Mesodermal cell (in vitro differentiated cells): ENCODE results near the gene TIMM17B. TPM values are rescaled to one million over a fixed set of nuclear protein-coding genes. Genes with fewer than 3 reads are reported as not detected.

ENCODE experiments used
- H3K27ac ChIP-seq: 2 replicates; pipeline ENCODE4 v1.7.0; 2013; ENCODE audit warnings: mild to moderate bottlenecking, low read depth, low read length, moderate library complexity; ENCODE audit not compliant: severe bottlenecking
- H3K36me3 ChIP-seq: 2 replicates; pipeline ENCODE4 v1.7.1; 2013; ENCODE audit warnings: mild to moderate bottlenecking, low read length, moderate library complexity; ENCODE audit not compliant: control insufficient read depth, insufficient read depth
- H3K4me1 ChIP-seq: one replicate; pipeline ENCODE4 v1.7.1; 2013; ENCODE audit warnings: mild to moderate bottlenecking, low read length; ENCODE audit not compliant: insufficient read depth, control insufficient read depth, poor library complexity, severe bottlenecking
- H3K4me3 ChIP-seq: 2 replicates; pipeline ENCODE4 v1.7.0; 2013; ENCODE audit warnings: low read length, control low read depth, mild to moderate bottlenecking; ENCODE audit not compliant: insufficient read depth, poor library complexity, severe bottlenecking; ENCODE audit errors: extremely low read depth
- H3K9me3 ChIP-seq: 2 replicates; pipeline ENCODE4 v1.7.1; 2013; ENCODE audit warnings: mild to moderate bottlenecking, low read length, moderate library complexity; ENCODE audit not compliant: control insufficient read depth
- WGBS, 2 experiments: methylation state at CpG; one replicate each; pipeline ENCODE4 v1.1.5; 2013; ENCODE audit warnings: missing lambda C conversion rate in 2 of 2; ENCODE audit not compliant: insufficient coverage in 2 of 2; 5-methylcytosine and 5-hydroxymethylcytosine counted together
- polyA plus RNA-seq, 2 experiments: library from polyadenylated mRNA; stranded (reverse); fragments of 50-300 nt; gene quantifications; one replicate each; pipeline ENCODE4 v1.2.3, GENCODE V29; 2013

The TIMM17B gene
- 69.0 TPM for polyA plus RNA-seq (2013, experiment 1 of 2)
- 64.0 TPM for polyA plus RNA-seq (2013, experiment 2 of 2)

- peak within 1 kb of the TSS; percentile 92 for H3K27ac ChIP-seq
- H3K36me3 ChIP-seq = peaks cover 43% of the 10 kb centered on the region
- WGBS, 2 experiments = 0 to 1% methylated on average over 17 to 27 of the region's 49 CpGs
- no peaks in the 10 kb centered on the region for H3K4me1 ChIP-seq
- no peaks in the 10 kb centered on the region for H3K9me3 ChIP-seq
- peak within 1 kb of the TSS; percentile 58 for H3K4me3 ChIP-seq
Measured at GRCh38 chrX:48897625-48898306, at the start of gene TIMM17B, which contains the start of gene PQBP1. Gene TIMM17B (minus strand): TSS chrX:48897768. CDS start chrX:48897749, 19 bp downstream. Gene PQBP1 (plus strand): TSS chrX:48897930. CDS start chrX:48898510, 580 bp downstream.

GRCh38 chrX:48945517-48946348 lies 48.2 kb upstream of the TIMM17B start:
- H3K9me3 ChIP-seq = no peaks in the 10 kb centered on the region
- H3K4me3 ChIP-seq = no peak overlapping the region
- no peak overlapping the region for H3K27ac ChIP-seq
- WGBS, 2 experiments = 86% methylated on average over 1 of the region's 8 CpGs; no CpG with 5 or more reads in 1 of the 2 experiments
- peaks cover 28% of the 10 kb centered on the region for H3K36me3 ChIP-seq
- no peaks in the 10 kb centered on the region for H3K4me1 ChIP-seq

- 100% methylated on average over 1 of the region's 2 CpGs; no CpG with 5 or more reads in 1 of the 2 experiments for WGBS, 2 experiments
- Histone ChIP-seq H3K36me3 (peaks cover 38% of the 10 kb centered on the region), H3K4me1 (no peaks in the 10 kb centered on the region), H3K27ac (no peak overlapping the region), H3K4me3 (no peak overlapping the region), H3K9me3 (no peaks in the 10 kb centered on the region)
Measured at GRCh38 chrX:48942895-48943294, 45.3 kb upstream of the TIMM17B start.

GRCh38 chrX:48940404-48940955 lies 42.9 kb upstream of the TIMM17B start:
- peaks cover 43% of the 10 kb centered on the region for H3K36me3 ChIP-seq
- no peak overlapping the region for H3K4me3 ChIP-seq
- H3K9me3 ChIP-seq = no peaks in the 10 kb centered on the region
- 80 to 100% methylated on average over 1 of the region's 2 CpGs for WGBS, 2 experiments
- no peaks in the 10 kb centered on the region for H3K4me1 ChIP-seq
- no peak overlapping the region for H3K27ac ChIP-seq

- Histone ChIP-seq H3K9me3 (no peaks in the 10 kb centered on the region), H3K36me3 (peaks cover 51% of the 10 kb centered on the region), H3K4me3 (no peak overlapping the region), H3K27ac (no peak overlapping the region), H3K4me1 (no peaks in the 10 kb centered on the region)
- WGBS, 2 experiments = 100% methylated on average over 1 of the region's 3 CpGs; no CpG with 5 or more reads in 1 of the 2 experiments
Measured at GRCh38 chrX:48939524-48940228, 42.1 kb upstream of the TIMM17B start.

GRCh38 chrX:48938721-48939425 lies 41.3 kb upstream of the TIMM17B start:
- Histone ChIP-seq H3K9me3 (no peaks in the 10 kb centered on the region), H3K4me1 (no peaks in the 10 kb centered on the region), H3K4me3 (no peak overlapping the region), H3K36me3 (peaks cover 52% of the 10 kb centered on the region), H3K27ac (no peak overlapping the region)
- 75% methylated on average over 1 of the region's 1 CpG; no CpG with 5 or more reads in 1 of the 2 experiments for WGBS, 2 experiments

GRCh38 chrX:48937054-48937907 lies 39.7 kb upstream of the TIMM17B start:
- Histone ChIP-seq H3K36me3 (peaks cover 54% of the 10 kb centered on the region), H3K4me1 (no peaks in the 10 kb centered on the region), H3K9me3 (no peaks in the 10 kb centered on the region), H3K27ac (no peak overlapping the region), H3K4me3 (no peak overlapping the region)
- 7 to 57% methylated on average over 3 of the region's 9 CpGs for WGBS, 2 experiments

GRCh38 chrX:48936429-48937053 lies 39.0 kb upstream of the TIMM17B start:
- 95 to 100% methylated on average over 4 to 6 of the region's 8 CpGs for WGBS, 2 experiments
- Histone ChIP-seq H3K9me3 (no peaks in the 10 kb centered on the region), H3K4me1 (no peaks in the 10 kb centered on the region), H3K4me3 (no peak overlapping the region), H3K36me3 (peaks cover 52% of the 10 kb centered on the region), H3K27ac (no peak overlapping the region)

GRCh38 chrX:48935301-48935670 lies 37.7 kb upstream of the TIMM17B start:
- Histone ChIP-seq H3K4me3 (no peak overlapping the region), H3K9me3 (no peaks in the 10 kb centered on the region), H3K4me1 (no peaks in the 10 kb centered on the region), H3K36me3 (peaks cover 49% of the 10 kb centered on the region), H3K27ac (no peak overlapping the region)
- no CpG with 5 or more reads among the region's 1 CpG for WGBS, 2 experiments
